HAP-1 (cell line): ENCODE data around the gene KIF5C.

Source experiments
- DNase-seq, 2 experiments: peaks; one replicate each; pipeline ENCODE4 v3.0.0-alpha.2; 2016 to 2020; ENCODE audit warnings: low spot score in 2 of 2
- H3K27me3 ChIP-seq: fragments of 250-450 bp; sonication (Bioruptor Pico); 2 replicates; pipeline ENCODE4 v1.5.1; 2020; ENCODE audit warnings: low read depth, mild to moderate bottlenecking, moderate library complexity
- H3K36me3 ChIP-seq: fragments of 250-450 bp; sonication (Bioruptor Pico); replicated peaks from 2 replicates; pipeline ENCODE4 v1.5.1; 2020; ENCODE audit warnings: mild to moderate bottlenecking
- H3K4me1 ChIP-seq: fragments of 250-450 bp; sonication (Bioruptor Pico); 2 replicates; pipeline ENCODE4 v1.5.1; 2020; ENCODE audit warnings: mild to moderate bottlenecking
- H3K4me3 ChIP-seq: fragments of 250-450 bp; sonication (Bioruptor Pico); 2 replicates; pipeline ENCODE4 v1.5.1; 2020; ENCODE audit warnings: mild to moderate bottlenecking, moderate library complexity
- H3K9me3 ChIP-seq: fragments of 250-450 bp; sonication (Bioruptor Pico); 2 replicates; pipeline ENCODE4 v1.5.1; 2020; ENCODE audit warnings: mild to moderate bottlenecking, moderate library complexity
- in situ Hi-C: fragments of 300-500 bp; cut with MboI; formaldehyde crosslinking; loops from 3 replicates; pipeline ENCODE4 v1.14.3; 2020; ENCODE audit warnings: low sequenced_read_pairs, inconsistent platforms, mixed read lengths

The KIF5C gene

GRCh38 chr2:148996805-148997204, 121.8 kb downstream of the KIF5C start:
- no peaks in the 10 kb centered on the region for H3K9me3 ChIP-seq
- H3K4me1 ChIP-seq = peaks cover 9% of the 10 kb centered on the region
- no peaks in the 10 kb centered on the region for H3K27me3 ChIP-seq
- no peak for DNase-seq
- in situ Hi-C loops = loop anchor here (10.0 to 25.0 kb wide), 2 partner anchors 72 to 1035 kb away; no protein-coding TSS in a partner anchor
- no peak overlapping the region for H3K4me3 ChIP-seq
- peaks cover 12% of the 10 kb centered on the region for H3K36me3 ChIP-seq

GRCh38 chr2:148998165-148998830, 123.3 kb downstream of the KIF5C start:
- Histone ChIP-seq H3K4me3 (no peak overlapping the region), H3K9me3 (no peaks in the 10 kb centered on the region), H3K4me1 (peaks cover 9% of the 10 kb centered on the region), H3K36me3 (peaks cover 15% of the 10 kb centered on the region), H3K27me3 (no peaks in the 10 kb centered on the region)
- no peak for DNase-seq
- in situ Hi-C loops = loop anchor here (10.0 to 25.0 kb wide), 2 partner anchors 73 to 1036 kb away; no protein-coding TSS in a partner anchor

GRCh38 chr2:148998831-148999200, 123.8 kb downstream of the KIF5C start:
- in situ Hi-C loops = loop anchor here (10.0 to 25.0 kb wide), 2 partner anchors 74 to 1037 kb away; no protein-coding TSS in a partner anchor

GRCh38 chr2:148999451-148999921, 124.5 kb downstream of the KIF5C start:
- peaks cover 15% of the 10 kb centered on the region for H3K36me3 ChIP-seq
- in situ Hi-C loops = loop anchor here (10.0 to 25.0 kb wide), 2 partner anchors 75 to 1037 kb away; no protein-coding TSS in a partner anchor

More at GRCh38 chr2:148998831-148999200, 123.8 kb downstream of the KIF5C start:
- DNase-seq = no peak
- Histone ChIP-seq H3K4me3 (no peak overlapping the region), H3K36me3 (peaks cover 15% of the 10 kb centered on the region), H3K4me1 (peaks cover 9% of the 10 kb centered on the region), H3K27me3 (no peaks in the 10 kb centered on the region), H3K9me3 (no peaks in the 10 kb centered on the region)

GRCh38 chr2:149000158-149000938, 125.3 kb downstream of the KIF5C start:
- Histone ChIP-seq H3K9me3 (no peaks in the 10 kb centered on the region), H3K4me1 (peaks cover 9% of the 10 kb centered on the region), H3K36me3 (peaks cover 15% of the 10 kb centered on the region), H3K27me3 (no peaks in the 10 kb centered on the region), H3K4me3 (no peak overlapping the region)
- in situ Hi-C loops = no loop called here
- no peak for DNase-seq

More at GRCh38 chr2:148999451-148999921, 124.5 kb downstream of the KIF5C start:
- H3K9me3 ChIP-seq = no peaks in the 10 kb centered on the region
- H3K27me3 ChIP-seq = no peaks in the 10 kb centered on the region
- DNase-seq = peak in 1 of 2 experiments; percentile 71
- no peak overlapping the region for H3K4me3 ChIP-seq
- peaks cover 9% of the 10 kb centered on the region for H3K4me1 ChIP-seq

DNA sequence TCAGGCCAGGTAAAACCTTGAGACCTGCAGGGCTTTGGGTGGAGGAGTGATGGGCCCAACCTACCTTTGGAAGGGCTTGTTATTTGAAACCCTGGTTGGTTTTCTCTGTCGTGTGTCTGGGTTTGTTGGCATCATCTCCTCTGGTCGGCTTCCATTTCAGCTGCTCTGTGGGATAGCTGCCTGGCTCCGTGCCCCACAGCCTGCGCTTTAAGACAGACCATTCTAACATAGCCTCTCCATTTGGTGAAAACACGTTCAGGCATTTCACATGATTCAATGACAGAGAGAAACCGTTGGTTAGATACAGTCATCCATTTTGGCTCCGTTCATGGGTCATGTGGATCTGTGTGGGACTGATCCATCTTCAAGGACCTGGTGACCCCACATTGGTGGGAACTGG, 126.5 kb downstream of the KIF5C start:
- Histone ChIP-seq H3K4me1 (peaks cover 9% of the 10 kb centered on the region), H3K27me3 (no peaks in the 10 kb centered on the region), H3K9me3 (no peaks in the 10 kb centered on the region), H3K36me3 (peaks cover 15% of the 10 kb centered on the region), H3K4me3 (no peak overlapping the region)
- in situ Hi-C loops = no loop called here
- no peak for DNase-seq

GRCh38 chr2:149002378-149002890, 127.4 kb downstream of the KIF5C start:
- DNase-seq = no peak
- in situ Hi-C loops = no loop called here
- Histone ChIP-seq H3K36me3 (peaks cover 15% of the 10 kb centered on the region), H3K4me1 (peaks cover 9% of the 10 kb centered on the region), H3K4me3 (no peak overlapping the region), H3K9me3 (no peaks in the 10 kb centered on the region), H3K27me3 (no peaks in the 10 kb centered on the region)

DNA sequence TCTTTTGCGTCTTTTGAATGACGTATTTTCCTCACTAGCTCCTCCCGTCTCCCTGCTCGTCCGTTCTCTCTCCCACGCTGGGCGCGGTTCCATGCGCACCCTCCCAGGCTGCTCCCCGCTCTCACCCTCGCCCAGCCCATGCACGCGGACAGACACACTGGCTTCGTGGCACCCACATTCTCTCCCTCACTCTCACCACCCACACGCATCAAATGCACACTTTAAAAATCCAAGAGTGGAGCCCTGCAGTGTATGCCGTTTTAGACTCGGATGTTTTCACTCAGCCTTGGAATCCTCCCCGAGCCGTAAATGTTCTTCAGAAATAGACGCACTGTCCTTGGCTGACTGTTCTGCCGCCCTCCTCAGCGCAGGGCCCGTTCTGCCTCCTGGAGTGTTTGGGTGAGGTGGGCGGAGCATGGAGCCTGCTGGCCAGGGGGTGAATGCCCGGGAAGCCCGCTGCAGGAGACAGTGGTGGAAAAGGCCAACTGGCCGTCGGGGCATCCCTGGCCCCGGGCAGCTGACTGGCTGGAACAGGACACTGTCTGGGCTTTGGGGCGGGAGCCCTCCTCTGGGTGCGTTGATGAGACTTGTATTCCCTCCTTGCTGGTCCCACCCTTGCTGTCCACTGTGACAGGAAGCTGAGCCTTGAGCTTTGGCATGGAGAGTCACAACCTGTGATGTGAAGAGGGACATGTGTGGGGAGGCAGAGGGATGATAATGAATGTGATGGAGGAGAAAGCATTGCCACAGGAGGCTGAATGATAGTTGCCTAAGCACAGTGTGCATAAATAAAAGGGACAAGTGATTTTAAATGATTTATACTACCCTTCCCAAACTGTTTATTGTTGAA, 128.1 kb downstream of the KIF5C start:
- in situ Hi-C loops = no loop called here
- Histone ChIP-seq H3K9me3 (no peaks in the 10 kb centered on the region), H3K4me3 (no peak overlapping the region), H3K4me1 (peaks cover 9% of the 10 kb centered on the region), H3K36me3 (peaks cover 15% of the 10 kb centered on the region), H3K27me3 (no peaks in the 10 kb centered on the region)
- DNase-seq = no peak

- in situ Hi-C loops = no loop called here
- Histone ChIP-seq H3K9me3 (no peaks in the 10 kb centered on the region), H3K36me3 (peaks cover 17% of the 10 kb centered on the region), H3K4me3 (no peak overlapping the region), H3K27me3 (no peaks in the 10 kb centered on the region), H3K4me1 (peaks cover 7% of the 10 kb centered on the region)
- no peak for DNase-seq
These were observed 129.8 kb downstream of the KIF5C start for GRCh38 chr2:149004836-149005235.

- no peaks in the 10 kb centered on the region for H3K27me3 ChIP-seq
- H3K4me1 ChIP-seq = peaks cover 8% of the 10 kb centered on the region
- DNase-seq = no peak
- H3K36me3 ChIP-seq = peaks cover 23% of the 10 kb centered on the region
- no peak overlapping the region for H3K4me3 ChIP-seq
- in situ Hi-C loops = no loop called here
- H3K9me3 ChIP-seq = no peaks in the 10 kb centered on the region
These were observed 130.5 kb downstream of the KIF5C start for GRCh38 chr2:149005471-149006077.

DNA sequence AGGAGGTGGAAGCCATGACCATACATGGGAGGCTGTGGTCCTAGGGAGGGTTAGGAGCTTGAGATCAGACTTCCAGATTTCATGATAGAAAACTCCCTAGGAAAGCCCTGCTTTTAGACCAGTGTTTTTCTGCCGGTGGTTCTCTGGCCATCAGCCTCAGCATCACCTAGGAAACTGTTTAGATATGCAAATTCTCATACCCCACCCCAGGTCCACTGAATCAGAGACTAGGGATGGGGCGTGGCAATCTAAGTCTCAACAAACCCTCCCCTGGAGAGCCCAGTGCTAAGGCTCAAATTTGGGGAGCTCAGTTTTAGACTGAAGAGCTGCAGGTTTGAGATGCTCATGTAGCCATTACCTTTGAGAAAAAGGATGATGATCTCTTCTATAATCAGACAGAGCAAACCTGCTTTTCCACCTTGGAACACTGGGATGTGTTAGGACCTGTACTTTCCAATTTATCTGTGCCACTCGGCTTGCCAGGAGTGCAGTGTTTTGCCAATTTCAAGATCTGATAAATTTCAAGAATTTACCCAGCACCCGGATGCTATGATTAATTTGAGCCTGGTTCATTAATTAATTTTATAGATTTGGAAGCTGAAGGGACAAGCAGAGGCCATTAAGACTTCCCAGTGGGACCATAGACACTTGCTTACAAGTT, 132.0 kb downstream of the KIF5C start:
- Histone ChIP-seq H3K36me3 (peaks cover 13% of the 10 kb centered on the region), H3K9me3 (no peaks in the 10 kb centered on the region), H3K4me1 (peaks cover 8% of the 10 kb centered on the region), H3K27me3 (no peaks in the 10 kb centered on the region), H3K4me3 (no peak overlapping the region)
- peak in 1 of 2 experiments; percentile 22 for DNase-seq
- in situ Hi-C loops = no loop called here

GRCh38 chr2:149008381-149008780, 133.4 kb downstream of the KIF5C start:
- Histone ChIP-seq H3K4me3 (no peak overlapping the region), H3K4me1 (peaks cover 8% of the 10 kb centered on the region), H3K27me3 (no peaks in the 10 kb centered on the region), H3K36me3 (peaks cover 16% of the 10 kb centered on the region), H3K9me3 (no peaks in the 10 kb centered on the region)
- no peak for DNase-seq
- in situ Hi-C loops = no loop called here
